ENCODE data around the gene TICRR.
"Not testable (repeated sequence)": the region's sequence is repeated elsewhere in the genome, so short reads cannot be mapped to it uniquely, and the experiment has no call there.

DNA sequence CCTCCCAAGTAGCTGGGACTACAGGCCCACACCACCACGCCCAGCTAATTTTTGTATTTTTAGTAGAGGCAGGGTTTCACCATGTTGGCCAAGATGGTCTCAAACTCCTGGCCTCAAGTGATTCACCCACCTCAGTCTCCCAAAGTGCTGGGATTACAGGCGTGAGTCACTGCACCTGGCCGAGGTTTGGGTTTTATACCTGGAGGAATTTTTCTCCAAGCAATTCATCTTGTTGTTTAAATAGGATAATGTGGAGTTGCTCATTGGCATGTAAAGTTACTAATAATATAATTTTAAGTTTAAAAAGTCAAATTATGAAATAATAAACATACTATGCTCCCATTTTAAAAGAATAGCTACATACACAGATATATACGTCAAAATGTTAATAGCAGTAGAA, 26.1 kb upstream of the TICRR start:
- TF ChIP-seq, protein P1, sequence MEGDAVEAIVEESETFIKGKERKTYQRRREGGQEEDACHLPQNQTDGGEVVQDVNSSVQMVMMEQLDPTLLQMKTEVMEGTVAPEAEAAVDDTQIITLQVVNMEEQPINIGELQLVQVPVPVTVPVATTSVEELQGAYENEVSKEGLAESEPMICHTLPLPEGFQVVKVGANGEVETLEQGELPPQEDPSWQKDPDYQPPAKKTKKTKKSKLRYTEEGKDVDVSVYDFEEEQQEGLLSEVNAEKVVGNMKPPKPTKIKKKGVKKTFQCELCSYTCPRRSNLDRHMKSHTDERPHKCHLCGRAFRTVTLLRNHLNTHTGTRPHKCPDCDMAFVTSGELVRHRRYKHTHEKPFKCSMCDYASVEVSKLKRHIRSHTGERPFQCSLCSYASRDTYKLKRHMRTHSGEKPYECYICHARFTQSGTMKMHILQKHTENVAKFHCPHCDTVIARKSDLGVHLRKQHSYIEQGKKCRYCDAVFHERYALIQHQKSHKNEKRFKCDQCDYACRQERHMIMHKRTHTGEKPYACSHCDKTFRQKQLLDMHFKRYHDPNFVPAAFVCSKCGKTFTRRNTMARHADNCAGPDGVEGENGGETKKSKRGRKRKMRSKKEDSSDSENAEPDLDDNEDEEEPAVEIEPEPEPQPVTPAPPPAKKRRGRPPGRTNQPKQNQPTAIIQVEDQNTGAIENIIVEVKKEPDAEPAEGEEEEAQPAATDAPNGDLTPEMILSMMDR (IDR thresholded peaks at IDR 0.05; ENCODE audit: insufficient read depth, low read length): not testable (repeated sequence)
- not testable (repeated sequence) for TF ChIP-seq GABPA (IDR thresholded peaks at IDR 0.05; ENCODE audit: low read depth)
